ENCODE measurements around the gene CRAT. TPM values are rescaled to one million over a fixed set of nuclear protein-coding genes. Genes with fewer than 3 reads are reported as not detected.
"Not testable (repeated sequence)": the region's sequence is repeated elsewhere in the genome, so short reads cannot be mapped to it uniquely, and the experiment has no call there.

Gene CRAT
- total RNA-seq, 2 experiments from 2014 or later = 14.1 to 17.6 TPM

DNA sequence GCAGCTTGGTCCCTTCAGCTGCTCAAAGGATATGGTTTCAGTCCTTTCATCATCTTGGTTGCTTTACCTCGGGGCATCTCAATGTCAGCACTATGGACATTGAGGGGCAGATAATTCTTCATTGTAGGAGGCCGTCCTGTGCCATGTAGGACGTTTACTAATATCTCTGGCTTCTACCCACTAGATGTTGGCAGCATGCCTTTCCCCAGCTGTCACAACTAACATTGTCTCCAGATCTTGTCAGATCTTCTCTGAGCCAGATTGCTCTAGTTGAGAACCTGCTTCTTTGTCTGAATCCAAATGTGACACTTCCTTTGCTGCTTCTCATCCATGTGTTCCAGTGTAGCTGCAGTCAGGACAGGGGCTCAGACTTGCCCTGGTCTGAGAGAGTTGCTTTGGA, 10.9 kb upstream of the CRAT start:
- H3K27me3 Mint-ChIP-seq = no peaks in the 10 kb centered on the region
- CTCF ChIA-PET = interaction anchor here (2.4 to 14.1 kb wide), 3 partner anchors 10 to 19 kb away, joined by 19 to 254 read pairs (median 26); no protein-coding TSS in a partner anchor
- H3K4me3 Mint-ChIP-seq = no peak overlapping the region
- H3K27ac Mint-ChIP-seq = no peak overlapping the region
- no peak for DNase-seq
- ATAC-seq = no peak
- H3K4me1 Mint-ChIP-seq = no peaks in the 10 kb centered on the region
- peaks cover 27% of the 10 kb centered on the region for H3K36me3 Mint-ChIP-seq
- no peaks in the 10 kb centered on the region for H3K9me3 Mint-ChIP-seq (ENCODE audit: low read depth)

DNA sequence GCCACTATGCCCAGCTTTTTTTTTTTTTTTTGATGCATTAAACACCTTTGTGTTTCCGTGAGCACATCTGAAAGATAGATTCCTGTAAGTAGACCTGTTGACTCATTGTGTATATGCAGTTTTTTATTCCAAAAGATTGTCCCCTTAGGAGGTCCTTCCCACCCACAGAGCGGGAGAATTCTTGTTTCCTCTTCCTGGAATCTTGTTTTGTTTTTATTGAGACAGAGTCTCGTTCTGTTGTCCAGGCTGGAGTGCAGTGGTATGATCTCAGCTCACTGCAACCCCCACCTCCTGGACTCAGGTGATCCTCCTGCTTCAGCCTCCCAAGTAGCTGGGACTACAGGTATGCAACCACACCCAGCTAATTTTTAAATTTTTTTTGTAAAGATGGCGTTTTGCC, 8.2 kb upstream of the CRAT start:
- Mint-ChIP-seq H3K27me3 (no peaks in the 10 kb centered on the region), H3K9me3 (ENCODE audit: low read depth) (no peaks in the 10 kb centered on the region), H3K4me3 (no peak overlapping the region), H3K36me3 (peaks cover 20% of the 10 kb centered on the region), H3K4me1 (peaks cover 14% of the 10 kb centered on the region), H3K27ac (no peak overlapping the region)
- CTCF ChIA-PET = interaction anchor here (4.8 kb wide), 1 partner anchor 13 kb away, joined by 19 read pairs; no protein-coding TSS in a partner anchor
- no peak for DNase-seq
- no peak for ATAC-seq

DNA sequence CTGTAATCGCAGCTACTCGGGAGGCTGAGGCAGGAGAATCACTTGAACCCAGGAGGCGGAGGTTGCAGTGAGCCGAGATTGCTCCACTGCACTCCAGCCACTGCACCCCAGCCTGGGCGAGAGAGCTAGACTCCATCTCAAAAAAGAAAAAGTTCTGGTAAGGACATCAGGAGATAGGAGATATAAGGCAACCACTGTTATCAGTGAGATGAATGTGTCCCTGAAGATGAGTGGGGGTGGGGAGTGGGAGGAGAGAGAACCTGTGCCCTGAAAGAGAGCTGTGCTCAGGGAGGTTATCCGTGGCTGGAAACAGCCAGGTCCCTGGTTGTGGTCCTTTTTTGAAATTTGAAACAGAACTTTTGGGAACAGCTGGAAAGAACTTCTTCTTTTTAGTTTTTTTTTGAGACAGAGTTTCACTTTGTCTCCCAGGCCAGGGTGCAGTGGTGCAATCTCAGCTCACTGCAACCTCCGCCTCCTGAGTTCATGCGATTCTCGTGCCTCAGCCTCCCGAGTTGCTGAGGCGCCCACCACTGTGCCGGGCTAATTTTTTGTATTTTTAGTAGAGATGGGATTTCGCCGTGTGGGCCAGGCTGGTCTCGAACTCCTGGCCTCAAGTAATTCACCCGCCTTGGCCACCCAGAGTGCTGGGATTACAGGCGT, 3.2 kb upstream of the CRAT start:
- DNase-seq (no peak), ATAC-seq (no peak)
- Mint-ChIP-seq H3K27ac (no peak overlapping the region), H3K4me3 (no peak overlapping the region), H3K9me3 (ENCODE audit: low read depth) (no peaks in the 10 kb centered on the region), H3K4me1 (peaks cover 33% of the 10 kb centered on the region), H3K36me3 (peaks cover 3% of the 10 kb centered on the region), H3K27me3 (no peaks in the 10 kb centered on the region)
- CTCF ChIA-PET = interaction anchor here (1.4 to 4.0 kb wide), 5 partner anchors 10 to 677 kb away, joined by 3 to 31 read pairs (median 3); no protein-coding TSS in a partner anchor

DNA sequence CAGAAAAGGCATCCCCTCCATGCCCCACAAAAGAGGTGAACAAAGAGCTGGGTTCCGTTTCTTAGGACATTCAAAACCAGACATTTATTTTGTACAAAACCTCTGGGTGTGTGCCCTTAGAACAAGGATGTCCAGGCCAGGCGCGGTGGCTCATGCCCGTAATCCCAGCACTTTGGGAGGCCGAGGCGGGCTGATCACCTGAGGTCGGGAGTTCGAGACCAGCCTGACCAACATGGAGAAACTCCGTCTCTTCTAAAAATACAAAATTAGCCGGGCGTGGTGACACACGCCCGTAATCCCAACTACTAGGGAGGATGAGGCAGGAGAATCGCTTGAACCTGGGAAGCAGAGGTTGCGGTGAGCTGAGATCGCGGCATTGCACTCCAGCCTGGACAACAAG, 1.9 kb upstream of the CRAT start:
- CTCF ChIA-PET = interaction anchor here (1.2 to 4.0 kb wide), 8 partner anchors 12 to 678 kb away, joined by 3 to 31 read pairs (median 4); partner anchors contain the start of gene ENDOG
- Mint-ChIP-seq H3K4me3 (peak overlapping the region; percentile 94), H3K4me1 (peaks cover 35% of the 10 kb centered on the region)
- not testable (repeated sequence) for H3K27me3 Mint-ChIP-seq; DNase-seq; H3K27ac Mint-ChIP-seq; ATAC-seq; H3K9me3 Mint-ChIP-seq (ENCODE audit: low read depth); H3K36me3 Mint-ChIP-seq

DNA sequence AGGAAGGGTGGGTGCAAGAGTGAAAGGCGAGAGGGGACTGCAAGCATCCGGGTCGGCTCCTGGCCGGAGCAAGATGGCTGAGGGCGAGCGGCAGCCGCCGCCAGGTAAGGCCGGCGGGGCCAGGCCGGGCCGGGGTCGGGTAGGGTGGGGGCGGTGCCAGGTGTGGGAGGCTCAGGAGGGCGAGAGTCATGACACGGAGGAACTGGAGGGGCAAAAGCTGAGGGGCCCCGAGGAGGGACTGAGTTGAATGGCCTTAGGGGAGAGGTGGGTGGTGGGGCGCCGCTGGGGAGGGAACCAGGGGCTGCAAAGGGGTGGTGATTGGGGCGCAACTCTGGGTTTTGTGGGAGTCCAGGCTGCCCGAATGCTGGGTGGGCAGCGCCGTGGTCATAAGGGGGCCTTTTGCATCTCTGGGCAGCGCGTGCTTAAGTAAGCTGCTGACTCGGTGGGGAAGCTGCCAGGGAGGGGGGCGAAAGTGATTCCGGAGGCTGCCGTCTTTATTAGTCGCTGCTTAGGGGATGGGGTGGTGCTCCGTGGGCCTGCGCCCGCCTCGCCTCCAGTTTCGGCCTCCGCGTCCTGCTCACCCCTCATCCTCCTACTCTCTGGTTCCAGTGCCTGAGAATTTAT, 1.0 kb upstream of the CRAT start:
- ATAC-seq = peak; percentile 18
- Mint-ChIP-seq H3K27ac (peak overlapping the region; percentile 98), H3K27me3 (no peaks in the 10 kb centered on the region), H3K36me3 (no peaks in the 10 kb centered on the region), H3K4me1 (peaks cover 35% of the 10 kb centered on the region), H3K9me3 (ENCODE audit: low read depth) (no peaks in the 10 kb centered on the region), H3K4me3 (peak overlapping the region; percentile 94)
- CTCF ChIA-PET = interaction anchor here (0.7 to 4.0 kb wide), 11 partner anchors 10 to 514 kb away, joined by 3 to 31 read pairs (median 3); partner anchors contain the start of genes DOLPP1, ENDOG and NTMT1
- DNase-seq = peak; percentile 59

DNA sequence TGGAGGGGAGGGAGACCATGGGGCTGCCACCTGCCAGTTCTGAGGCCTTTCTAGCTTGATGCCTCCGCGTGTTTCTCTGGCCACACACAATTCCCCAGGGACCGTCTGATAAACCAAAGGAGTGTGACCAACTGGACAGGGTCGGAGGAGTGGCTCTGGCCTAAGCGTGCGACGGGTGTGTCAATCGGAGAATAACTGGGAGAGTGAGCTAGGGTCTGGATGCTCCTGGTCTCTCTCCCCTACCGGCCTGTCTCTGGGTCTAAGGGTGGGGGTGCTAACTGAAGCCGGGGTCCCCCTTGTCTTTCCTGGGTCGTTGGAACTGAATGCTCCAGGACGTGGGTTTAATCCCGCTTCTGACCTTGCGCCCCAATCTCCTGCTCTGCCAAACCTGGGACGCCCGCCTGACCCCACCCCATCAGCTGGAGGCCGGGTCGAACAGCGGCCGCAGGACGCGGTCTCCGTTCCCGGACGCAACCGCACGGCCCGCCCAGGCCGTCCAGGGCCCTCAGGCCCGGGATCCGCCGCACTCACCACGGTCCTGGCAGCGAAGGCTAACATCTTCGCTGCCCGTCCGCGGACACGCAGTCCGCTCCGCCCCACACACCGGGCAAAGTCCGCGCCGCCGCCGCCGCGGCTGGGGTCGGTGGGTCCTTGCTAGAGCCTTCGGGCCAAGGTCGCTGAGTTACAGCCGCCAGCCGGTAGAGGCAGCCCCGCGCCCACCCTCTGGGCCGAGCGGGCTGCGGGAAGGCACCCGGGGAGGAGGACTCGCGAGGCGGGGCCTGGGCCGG, 447 bp downstream of the CRAT start:
- ATAC-seq (no peak), DNase-seq (no peak)
- CTCF ChIA-PET = interaction anchor here (0.8 to 1.9 kb wide), 4 partner anchors 9 to 82 kb away, joined by 3 to 6 read pairs (median 3); partner anchors contain the start of genes DOLPP1 and SH3GLB2
- Mint-ChIP-seq H3K27me3 (no peaks in the 10 kb centered on the region), H3K9me3 (ENCODE audit: low read depth) (no peaks in the 10 kb centered on the region), H3K27ac (no peak overlapping the region), H3K36me3 (no peaks in the 10 kb centered on the region), H3K4me1 (peaks cover 31% of the 10 kb centered on the region), H3K4me3 (peak overlapping the region; percentile 94)

DNA sequence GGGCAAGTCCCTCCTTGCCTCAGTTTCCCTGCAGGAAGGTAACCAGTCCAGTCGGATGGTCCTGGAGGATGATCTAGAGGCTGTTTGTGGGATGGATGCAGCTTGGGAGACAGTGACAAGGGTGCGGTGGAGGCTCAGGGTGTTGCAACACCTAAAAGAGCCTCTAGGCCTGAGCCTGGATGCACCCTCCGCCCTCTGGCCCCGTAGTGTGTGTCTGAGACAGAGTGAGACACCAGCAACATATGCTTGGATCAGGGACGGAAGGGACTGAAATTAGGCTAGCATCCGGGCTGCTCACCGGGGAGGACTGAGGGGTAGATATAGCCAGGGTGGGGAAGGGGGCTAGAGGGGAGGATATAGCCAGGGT, 1.1 kb downstream of the CRAT start:
- DNase-seq (peak; percentile 48), ATAC-seq (no peak)
- Mint-ChIP-seq H3K27me3 (no peaks in the 10 kb centered on the region), H3K9me3 (ENCODE audit: low read depth) (no peaks in the 10 kb centered on the region), H3K27ac (no peak overlapping the region), H3K4me3 (peak overlapping the region; percentile 94), H3K4me1 (peaks cover 25% of the 10 kb centered on the region), H3K36me3 (no peaks in the 10 kb centered on the region)
- CTCF ChIA-PET = interaction anchor here (1.9 kb wide), 1 partner anchor 29 kb away, joined by 6 read pairs; the partner anchor contains the start of gene DOLPP1

DNA sequence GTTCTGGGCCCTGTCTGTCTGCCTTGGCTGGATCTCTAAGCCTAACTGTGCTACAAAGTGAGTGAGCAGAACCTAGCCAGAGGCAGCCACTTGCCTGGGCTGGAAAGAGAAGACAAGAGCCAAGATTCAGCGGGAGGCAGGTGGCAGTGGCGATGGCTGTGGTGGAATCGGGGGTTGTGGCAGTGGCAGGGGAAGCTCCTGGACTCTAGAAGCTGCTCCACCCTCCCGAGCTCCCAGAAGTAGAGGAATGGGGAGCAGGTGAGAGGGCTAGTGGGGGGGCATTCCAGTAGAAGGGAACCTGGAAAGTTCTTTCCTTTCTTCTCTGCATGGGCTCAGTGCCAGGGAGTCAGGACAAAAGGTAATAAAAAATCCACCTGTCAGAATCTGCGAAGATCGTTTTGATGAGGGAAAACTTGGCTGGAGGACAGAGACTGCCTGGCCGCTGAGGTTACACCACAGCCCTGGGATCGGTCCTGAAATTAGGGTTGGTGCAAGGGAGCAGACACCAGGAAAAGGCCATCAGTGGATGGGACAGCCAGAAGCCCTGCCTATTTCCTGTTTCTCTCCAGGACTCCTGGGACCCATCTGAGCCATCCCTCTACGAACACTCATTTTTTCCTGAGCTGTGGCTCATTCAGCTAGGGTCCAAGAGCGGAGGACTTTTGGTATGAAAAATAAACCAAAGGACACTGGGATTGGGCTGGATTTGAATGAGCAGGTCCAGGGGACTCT, 1.6 kb downstream of the CRAT start:
- CTCF ChIA-PET = interaction anchor here (1.0 to 1.9 kb wide), 2 partner anchors 28 to 81 kb away, joined by 3 to 6 read pairs; partner anchors contain the start of genes DOLPP1 and SH3GLB2
- Mint-ChIP-seq H3K27me3 (no peaks in the 10 kb centered on the region), H3K4me3 (no peak overlapping the region), H3K4me1 (peaks cover 22% of the 10 kb centered on the region), H3K36me3 (no peaks in the 10 kb centered on the region), H3K9me3 (ENCODE audit: low read depth) (no peaks in the 10 kb centered on the region), H3K27ac (no peak overlapping the region)
- ATAC-seq = no peak
- DNase-seq = no peak

DNA sequence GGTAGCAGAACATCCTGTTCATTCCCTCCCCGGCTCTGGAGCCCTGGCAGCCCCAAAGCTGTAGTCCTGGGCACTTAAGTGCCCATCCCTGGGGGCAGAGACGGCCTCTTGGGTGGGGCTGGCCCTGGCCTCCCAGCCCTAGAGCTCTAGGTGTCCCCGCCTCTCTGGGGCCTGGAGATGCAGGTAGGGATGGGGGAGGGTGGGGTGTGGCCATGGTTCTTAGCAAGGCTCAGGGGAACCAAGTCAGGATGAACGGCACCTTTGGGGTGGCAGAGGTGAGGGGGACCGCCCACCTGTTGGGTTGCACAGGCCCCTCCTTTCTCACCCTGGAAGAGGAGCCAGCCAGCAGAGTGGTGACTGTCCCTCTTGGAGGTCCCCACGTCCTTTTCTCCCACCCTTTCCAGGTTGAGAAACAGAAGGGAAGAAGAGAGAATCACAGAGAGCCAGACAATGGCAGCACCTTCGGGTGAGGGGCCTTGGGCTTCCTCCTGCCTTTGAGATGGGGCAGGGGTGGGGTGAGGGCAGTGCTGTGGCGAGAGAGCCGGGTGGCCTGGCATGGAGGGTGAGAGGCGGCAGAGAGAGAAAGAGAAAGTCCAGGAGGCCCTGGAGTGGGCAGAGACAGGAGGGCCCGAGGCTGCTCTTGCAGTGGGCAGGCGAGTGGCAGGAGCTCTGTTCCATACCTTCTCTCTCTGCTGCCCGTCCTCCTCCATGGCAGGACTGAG, 2.3 kb downstream of the CRAT start:
- no peaks in the 10 kb centered on the region for H3K9me3 Mint-ChIP-seq (ENCODE audit: low read depth)
- DNase-seq = no peak
- H3K27me3 Mint-ChIP-seq = no peaks in the 10 kb centered on the region
- no peak overlapping the region for H3K4me3 Mint-ChIP-seq
- ATAC-seq = no peak
- peaks cover 16% of the 10 kb centered on the region for H3K4me1 Mint-ChIP-seq
- no peaks in the 10 kb centered on the region for H3K36me3 Mint-ChIP-seq
- CTCF ChIA-PET = interaction anchor here (1.0 to 1.9 kb wide), 2 partner anchors 27 to 80 kb away, joined by 3 to 6 read pairs; partner anchors contain the start of genes DOLPP1 and SH3GLB2
- no peak overlapping the region for H3K27ac Mint-ChIP-seq

DNA sequence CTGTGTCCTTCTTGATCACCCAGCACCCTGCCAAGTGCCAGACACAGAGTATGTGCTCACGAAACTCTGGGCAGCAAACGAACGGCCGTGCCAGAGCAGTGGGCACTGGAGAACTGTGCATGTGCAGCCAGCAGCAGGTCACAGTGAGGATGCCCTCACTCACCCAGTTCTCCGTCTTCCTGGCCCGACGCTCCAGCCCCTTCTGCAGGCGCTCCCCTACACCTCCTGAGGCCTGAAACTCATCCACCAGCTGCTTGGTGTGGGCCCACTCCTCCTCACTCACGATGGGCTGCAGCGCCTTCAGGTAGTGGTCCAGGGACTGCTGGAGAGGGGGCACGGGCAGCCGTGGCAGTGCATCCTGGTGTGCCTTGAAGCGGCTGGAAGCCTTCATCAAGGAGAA, 2.9 kb downstream of the CRAT start:
- H3K27ac Mint-ChIP-seq = no peak overlapping the region
- CTCF ChIA-PET = no interaction called here
- DNase-seq (no peak), ATAC-seq (no peak)
- no peaks in the 10 kb centered on the region for H3K9me3 Mint-ChIP-seq (ENCODE audit: low read depth)
- no peaks in the 10 kb centered on the region for H3K27me3 Mint-ChIP-seq
- H3K4me3 Mint-ChIP-seq = no peak overlapping the region
- H3K4me1 Mint-ChIP-seq = peaks cover 13% of the 10 kb centered on the region
- H3K36me3 Mint-ChIP-seq = no peaks in the 10 kb centered on the region

DNA sequence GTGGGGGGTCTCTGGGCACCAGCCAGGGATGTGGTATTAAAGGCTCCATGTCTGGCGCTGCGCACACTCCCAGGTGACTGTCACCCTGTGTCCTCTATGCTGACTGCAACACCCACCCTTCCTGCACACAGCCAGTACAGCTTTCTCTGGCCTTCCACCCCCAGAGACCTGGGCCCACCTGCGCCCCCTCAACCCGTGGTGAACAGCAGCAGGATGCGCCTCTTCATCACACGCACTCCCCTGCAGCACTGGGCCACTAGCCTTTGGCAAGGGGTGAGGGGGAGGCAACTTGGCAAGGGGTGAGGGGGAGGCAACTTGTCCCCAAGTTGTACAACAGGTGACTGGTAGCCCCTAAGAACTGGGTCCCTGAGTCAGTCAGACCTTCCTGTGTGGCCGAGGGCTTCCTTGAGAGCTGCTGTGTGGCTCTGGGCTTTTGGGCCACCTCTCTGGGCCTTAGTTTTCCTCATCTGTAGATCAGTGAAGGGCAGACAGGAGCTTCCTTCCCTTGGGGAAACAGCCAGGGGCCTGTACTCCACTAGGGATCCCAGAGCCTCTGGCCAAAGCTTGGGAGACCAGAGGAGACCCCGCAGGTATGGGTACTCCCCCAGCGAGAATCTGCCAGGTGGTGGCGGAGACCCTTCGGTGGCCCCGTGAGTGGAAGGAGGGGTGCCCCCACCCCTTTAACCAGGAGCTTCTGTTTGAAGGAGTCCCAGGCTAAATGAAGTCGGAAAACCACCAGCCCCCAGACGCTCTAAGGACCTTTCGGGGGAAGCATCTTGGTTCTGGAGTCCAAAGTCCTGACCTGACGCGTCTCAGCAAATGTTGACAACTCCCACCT, 4.5 kb downstream of the CRAT start:
- Mint-ChIP-seq H3K27ac (no peak overlapping the region), H3K27me3 (no peaks in the 10 kb centered on the region), H3K9me3 (ENCODE audit: low read depth) (no peaks in the 10 kb centered on the region), H3K4me1 (peaks cover 7% of the 10 kb centered on the region), H3K36me3 (no peaks in the 10 kb centered on the region), H3K4me3 (no peak overlapping the region)
- no peak for ATAC-seq
- CTCF ChIA-PET = interaction anchor here (1.0 kb wide), 1 partner anchor 37 kb away, joined by 4 read pairs; no protein-coding TSS in a partner anchor
- DNase-seq = no peak

DNA sequence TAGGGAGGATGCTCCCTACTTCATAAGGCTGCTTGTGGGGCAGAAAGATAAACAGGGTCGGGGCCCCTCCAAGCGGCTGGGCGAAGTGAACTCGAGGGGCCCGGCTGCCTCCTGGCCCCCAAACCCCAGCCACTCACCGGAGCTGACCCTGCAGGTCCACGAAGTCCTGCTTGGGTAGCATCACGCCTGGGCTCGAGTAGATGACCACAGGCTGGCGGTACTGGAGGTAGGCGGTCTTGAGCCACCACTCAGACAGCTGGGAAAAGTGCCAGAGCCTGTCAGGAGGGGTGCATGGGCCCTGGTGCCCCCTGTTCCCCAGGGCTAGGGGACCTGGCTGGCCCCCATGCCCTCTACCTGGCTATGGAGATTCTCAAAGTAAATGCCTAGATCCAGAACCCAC, 6.5 kb downstream of the CRAT start:
- Mint-ChIP-seq H3K9me3 (ENCODE audit: low read depth) (no peaks in the 10 kb centered on the region), H3K27ac (no peak overlapping the region), H3K4me3 (no peak overlapping the region), H3K36me3 (no peaks in the 10 kb centered on the region), H3K4me1 (peaks cover 2% of the 10 kb centered on the region), H3K27me3 (no peaks in the 10 kb centered on the region)
- CTCF ChIA-PET = no interaction called here
- DNase-seq = no peak
- no peak for ATAC-seq
